Tibial artery (tissue), 4 donors: ENCODE results near the gene PFDN2.

Source experiments
- DNase-seq, 2 donors: peaks; one replicate each; pipeline ENCODE4 v3.0.0-alpha.2; 2019
- H3K27ac ChIP-seq, 2 donors: fragments of 200-600 bp; sonication (generic) in 1 of 2; 1 replicate in 1 of 2; 2 replicates in 1 of 2; pipeline ENCODE4 v1.5.1; 2018 to 2019; ENCODE audit warnings: mild to moderate bottlenecking in 1 of 2
- H3K27me3 ChIP-seq, 2 donors: fragments of 200-600 bp; sonication (generic) in 1 of 2; one replicate each; pipeline versions ENCODE4 v1.5.1 to v1.6.0; 2016 to 2019
- H3K36me3 ChIP-seq, 3 donors: fragments of 200-600 bp; sonication (generic) in 2 of 3; one replicate each; pipeline ENCODE4 v1.5.1; 2016 to 2019; ENCODE audit warnings: mild to moderate bottlenecking in 2 of 3
- H3K4me1 ChIP-seq, 4 donors: fragments of 200-600 bp; sonication (generic) in 2 of 4; 1 replicate in 3 of 4; 2 replicates in 1 of 4; pipeline ENCODE4 v1.5.1; 2016 to 2019
- H3K4me3 ChIP-seq, 2 donors: fragments of 200-600 bp; sonication (generic) in 1 of 2; 1 replicate in 1 of 2; 2 replicates in 1 of 2; pipeline ENCODE4 v1.5.1; 2018 to 2019; ENCODE audit warnings: mild to moderate bottlenecking in 2 of 2
- H3K9me3 ChIP-seq, 3 donors: fragments of 200-600 bp; sonication (generic) in 1 of 3; one replicate each; pipeline ENCODE4 v1.5.1; 2016 to 2019
- intact Hi-C: fragments of 100-400 bp; cut with DNase I; formaldehyde crosslinking; loops from one replicate; pipeline ENCODE4 v1.15.0; 2023; ENCODE audit warnings: low total_unique reads
- TF ChIP-seq, protein P1 (sequence below), 2 experiments: fragments of 200-600 bp in 1 of 2; fragments of 450-650 bp in 1 of 2; IDR thresholded peaks; one replicate each; pipeline ENCODE4 v1.5.1; 2017 to 2019; ENCODE audit warnings: antibody characterized with exemption in 2 of 2, mild to moderate bottlenecking in 1 of 2, moderate library complexity in 1 of 2

Gene PFDN2

GRCh38 chr1:161071886-161072371 lies 45.9 kb downstream of the PFDN2 start:
- Histone ChIP-seq H3K4me1 (peaks cover 0 to 5% (median 0%) of the 10 kb centered on the region in 4 donors), H3K36me3 (peaks cover 0 to 11% (median 0%) of the 10 kb centered on the region in 3 donors), H3K9me3 (no peaks in the 10 kb centered on the region), H3K4me3 (no peak overlapping the region), H3K27ac (no peak overlapping the region), H3K27me3 (peaks cover 0 to 9% of the 10 kb centered on the region in 2 donors)
- TF ChIP-seq, protein P1, sequence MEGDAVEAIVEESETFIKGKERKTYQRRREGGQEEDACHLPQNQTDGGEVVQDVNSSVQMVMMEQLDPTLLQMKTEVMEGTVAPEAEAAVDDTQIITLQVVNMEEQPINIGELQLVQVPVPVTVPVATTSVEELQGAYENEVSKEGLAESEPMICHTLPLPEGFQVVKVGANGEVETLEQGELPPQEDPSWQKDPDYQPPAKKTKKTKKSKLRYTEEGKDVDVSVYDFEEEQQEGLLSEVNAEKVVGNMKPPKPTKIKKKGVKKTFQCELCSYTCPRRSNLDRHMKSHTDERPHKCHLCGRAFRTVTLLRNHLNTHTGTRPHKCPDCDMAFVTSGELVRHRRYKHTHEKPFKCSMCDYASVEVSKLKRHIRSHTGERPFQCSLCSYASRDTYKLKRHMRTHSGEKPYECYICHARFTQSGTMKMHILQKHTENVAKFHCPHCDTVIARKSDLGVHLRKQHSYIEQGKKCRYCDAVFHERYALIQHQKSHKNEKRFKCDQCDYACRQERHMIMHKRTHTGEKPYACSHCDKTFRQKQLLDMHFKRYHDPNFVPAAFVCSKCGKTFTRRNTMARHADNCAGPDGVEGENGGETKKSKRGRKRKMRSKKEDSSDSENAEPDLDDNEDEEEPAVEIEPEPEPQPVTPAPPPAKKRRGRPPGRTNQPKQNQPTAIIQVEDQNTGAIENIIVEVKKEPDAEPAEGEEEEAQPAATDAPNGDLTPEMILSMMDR (IDR thresholded peaks at IDR 0.05): peak; percentile 17 to 23
- intact Hi-C loops: no loop called here
- DNase-seq: peak in 1 of 2 donors; percentile 51

DNA sequence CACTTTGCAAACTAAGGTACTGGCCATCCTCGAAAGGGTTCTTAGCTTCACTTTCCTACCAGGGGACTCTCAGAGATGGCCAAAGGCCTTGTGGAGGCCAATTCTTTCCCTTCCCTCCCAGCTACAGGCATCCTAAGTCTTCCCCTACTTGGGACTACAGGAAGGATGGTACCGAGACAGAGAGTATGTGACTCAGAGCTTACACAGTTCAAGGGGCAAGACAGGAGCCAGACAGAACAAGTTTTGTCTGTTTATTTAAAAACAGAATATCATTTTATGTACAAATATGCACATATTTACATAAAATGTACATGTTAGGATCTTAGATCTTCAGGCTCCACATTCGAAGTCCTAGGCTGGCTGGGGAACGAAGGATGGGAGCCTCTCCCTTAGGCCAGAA lies 47.1 kb downstream of the PFDN2 start:
- peaks cover 0 to 13% of the 10 kb centered on the region in 2 donors for H3K27me3 ChIP-seq
- no peak for DNase-seq
- H3K27ac ChIP-seq: no peak overlapping the region
- no peaks in the 10 kb centered on the region for H3K9me3 ChIP-seq
- peaks cover 0 to 5% (median 0%) of the 10 kb centered on the region in 4 donors for H3K4me1 ChIP-seq
- no peak overlapping the region for H3K4me3 ChIP-seq
- intact Hi-C loops: no loop called here
- peaks cover 0 to 11% (median 0%) of the 10 kb centered on the region in 3 donors for H3K36me3 ChIP-seq
- TF ChIP-seq, protein P1 (IDR thresholded peaks at IDR 0.05): no peak

- H3K9me3 ChIP-seq: no peaks in the 10 kb centered on the region
- peaks cover 0 to 18% of the 10 kb centered on the region in 2 donors for H3K27me3 ChIP-seq
- peak within 1 kb of the TSS; percentile 34 to 38 for H3K4me3 ChIP-seq
- DNase-seq: peak; percentile 58 to 80
- TF ChIP-seq, protein P1 (IDR thresholded peaks at IDR 0.05): no peak
- H3K27ac ChIP-seq: no peak within 1 kb of the TSS
- peaks cover 0 to 11% (median 0%) of the 10 kb centered on the region in 3 donors for H3K36me3 ChIP-seq
- peaks cover 0 to 5% (median 0%) of the 10 kb centered on the region in 4 donors for H3K4me1 ChIP-seq
- intact Hi-C loops: no loop called here
These were observed 48.0 kb downstream of the PFDN2 start, which contains the start of gene ARHGAP30 for GRCh38 chr1:161069731-161070270. TSS of gene ARHGAP30 (minus strand) at chr1:161069891. CDS start at chr1:161069624, 267 bp downstream.

- H3K4me3 ChIP-seq: peak overlapping the region; percentile 34 to 38
- peaks cover 0 to under 1% (median 0%) of the 10 kb centered on the region in 4 donors for H3K4me1 ChIP-seq
- TF ChIP-seq, protein P1 (IDR thresholded peaks at IDR 0.05): no peak
- peaks cover 0 to 18% of the 10 kb centered on the region in 2 donors for H3K27me3 ChIP-seq
- peaks cover 0 to 11% (median 0%) of the 10 kb centered on the region in 3 donors for H3K36me3 ChIP-seq
- H3K27ac ChIP-seq: no peak overlapping the region
- no peak for DNase-seq
- no peaks in the 10 kb centered on the region for H3K9me3 ChIP-seq
- intact Hi-C loops: no loop called here
These were observed 48.6 kb downstream of the PFDN2 start for GRCh38 chr1:161069241-161069640.

GRCh38 chr1:161068306-161069234 lies 49.3 kb downstream of the PFDN2 start:
- Histone ChIP-seq H3K27ac (no peak overlapping the region), H3K9me3 (no peaks in the 10 kb centered on the region), H3K27me3 (peaks cover 0 to 21% of the 10 kb centered on the region in 2 donors), H3K4me1 (no peaks in the 10 kb centered on the region), H3K36me3 (peaks cover 0 to 7% (median 0%) of the 10 kb centered on the region in 3 donors), H3K4me3 (peak overlapping the region; percentile 34 to 38)
- DNase-seq: peak; percentile 66 to 80
- intact Hi-C loops: no loop called here
- TF ChIP-seq, protein P1 (IDR thresholded peaks at IDR 0.05): no peak
